BLaER1 treated with 17β-estradiol and CSF1 and Interleukin-3, amounts not matched to agents 10 nM and 100 nM (cell line): ENCODE data around the gene GLIS1.

ENCODE experiments used
- H3K27ac ChIP-seq, 11 experiments: shearing (Covaris generic); formaldehyde crosslinking; 2 replicates each; pipeline ENCODE4 v1.8.1; 2022
- H3K27me3 ChIP-seq, 11 experiments: shearing (Covaris generic); formaldehyde crosslinking; 2 replicates each; pipeline ENCODE4 v1.8.1; 2022
- H3K36me3 ChIP-seq, 11 experiments: shearing (Covaris generic); formaldehyde crosslinking; 2 replicates each; pipeline ENCODE4 v1.8.1; 2022
- H3K4me1 ChIP-seq, 10 experiments: shearing (Covaris generic); formaldehyde crosslinking; 2 replicates each; pipeline ENCODE4 v1.8.1; 2022
- H3K4me2 ChIP-seq, 11 experiments: shearing (Covaris generic); formaldehyde crosslinking; 2 replicates each; pipeline ENCODE4 v1.8.1; 2022
- H3K4me3 ChIP-seq, 10 experiments: shearing (Covaris generic); formaldehyde crosslinking; 2 replicates each; pipeline ENCODE4 v1.8.1; 2022
- H3K9ac ChIP-seq, 11 experiments: shearing (Covaris generic); formaldehyde crosslinking; 2 replicates each; pipeline ENCODE4 v1.8.1; 2022
- H3K9me3 ChIP-seq, 11 experiments: shearing (Covaris generic); formaldehyde crosslinking; replicated peaks in 1 of 11; 2 replicates each; pipeline ENCODE4 v1.8.1; 2022
- H4K20me1 ChIP-seq, 11 experiments: shearing (Covaris generic); formaldehyde crosslinking; 2 replicates each; pipeline ENCODE4 v1.8.1; 2022
- Cebpa-rat ChIP-seq, 11 experiments: shearing (Covaris generic); IDR thresholded peaks; 2 replicates each; pipeline ENCODE4 v1.8.1; 2022

GLIS1 gene

GRCh38 chr1:53606651-53607051, 132.3 kb downstream of the GLIS1 start:
- Histone ChIP-seq H3K36me3 (no peaks in the 10 kb centered on the region), H4K20me1 (no peaks in the 10 kb centered on the region), H3K27me3 (no peaks in the 10 kb centered on the region), H3K9me3 (peaks cover 23 to 25% (median 24%) of the 10 kb centered on the region in 11 experiments), H3K4me1 (no peaks in the 10 kb centered on the region), H3K27ac (no peak overlapping the region), H3K9ac (no peak overlapping the region), H3K4me2 (no peak overlapping the region), H3K4me3 (no peak overlapping the region)
- TF ChIP-seq Cebpa-rat (IDR thresholded peaks at IDR 0.05): no peak

- no peak overlapping the region for H3K9ac ChIP-seq
- H4K20me1 ChIP-seq: no peaks in the 10 kb centered on the region
- no peak overlapping the region for H3K4me3 ChIP-seq
- H3K4me2 ChIP-seq: no peak overlapping the region
- H3K4me1 ChIP-seq: no peaks in the 10 kb centered on the region
- H3K27me3 ChIP-seq: no peaks in the 10 kb centered on the region
- no peak overlapping the region for H3K27ac ChIP-seq
- TF ChIP-seq Cebpa-rat (IDR thresholded peaks at IDR 0.05): no peak
- H3K9me3 ChIP-seq: peaks cover 18 to 21% (median 20%) of the 10 kb centered on the region in 11 experiments
- H3K36me3 ChIP-seq: no peaks in the 10 kb centered on the region
These were observed 132.8 kb downstream of the GLIS1 start for GRCh38 chr1:53606197-53606596.

GRCh38 chr1:53605181-53605580, 133.8 kb downstream of the GLIS1 start:
- Histone ChIP-seq H3K4me1 (no peaks in the 10 kb centered on the region), H3K27me3 (no peaks in the 10 kb centered on the region)

DNA sequence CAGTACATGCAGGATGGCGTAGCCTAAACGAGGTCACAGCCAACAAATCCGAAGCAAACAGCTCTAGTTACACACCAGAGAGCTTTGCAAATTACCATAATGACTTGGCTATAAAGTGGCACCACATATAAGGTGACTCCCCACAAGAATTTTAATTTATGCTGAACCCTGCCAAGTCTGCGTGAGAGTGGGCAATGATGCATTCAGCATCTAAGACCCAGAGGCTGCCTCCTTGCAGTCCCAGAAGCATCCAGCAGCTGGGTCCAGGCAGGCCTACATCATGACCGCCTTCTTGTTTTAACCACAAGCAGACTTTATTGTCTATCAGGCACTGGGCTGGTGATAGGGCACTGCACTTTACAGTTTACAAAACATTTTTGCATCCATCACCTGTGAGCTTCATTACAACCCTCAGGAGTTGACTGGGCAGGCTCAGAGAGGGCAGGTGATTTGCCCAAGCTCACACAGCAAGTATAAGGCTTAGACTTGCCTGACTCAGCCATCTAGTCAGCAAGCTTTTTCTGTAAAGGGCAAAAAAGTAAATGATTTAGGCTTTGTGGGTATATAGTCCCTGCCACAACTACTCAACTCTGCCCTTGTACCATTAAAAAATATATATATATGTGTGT, 134.6 kb downstream of the GLIS1 start:
- H3K36me3 ChIP-seq: no peaks in the 10 kb centered on the region
- no peak overlapping the region for H3K4me3 ChIP-seq
- peaks cover under 1 to 3% (median 2%) of the 10 kb centered on the region in 11 experiments; a peak in 9 of 22 replicates for H3K9me3 ChIP-seq
- no peak overlapping the region for H3K9ac ChIP-seq
- TF ChIP-seq Cebpa-rat (IDR thresholded peaks at IDR 0.05): no peak
- no peaks in the 10 kb centered on the region for H4K20me1 ChIP-seq
- H3K4me1 ChIP-seq: no peaks in the 10 kb centered on the region
- H3K27me3 ChIP-seq: no peaks in the 10 kb centered on the region
- no peak overlapping the region for H3K4me2 ChIP-seq
- H3K27ac ChIP-seq: no peak overlapping the region

More at GRCh38 chr1:53605181-53605580, 133.8 kb downstream of the GLIS1 start:
- Histone ChIP-seq H3K27ac (no peak overlapping the region), H3K4me3 (no peak overlapping the region), H3K4me2 (no peak overlapping the region), H3K9me3 (peaks cover 8 to 11% (median 9%) of the 10 kb centered on the region in 11 experiments), H3K36me3 (no peaks in the 10 kb centered on the region), H4K20me1 (no peaks in the 10 kb centered on the region), H3K9ac (no peak overlapping the region)
- no peak for TF ChIP-seq Cebpa-rat (IDR thresholded peaks at IDR 0.05)

DNA sequence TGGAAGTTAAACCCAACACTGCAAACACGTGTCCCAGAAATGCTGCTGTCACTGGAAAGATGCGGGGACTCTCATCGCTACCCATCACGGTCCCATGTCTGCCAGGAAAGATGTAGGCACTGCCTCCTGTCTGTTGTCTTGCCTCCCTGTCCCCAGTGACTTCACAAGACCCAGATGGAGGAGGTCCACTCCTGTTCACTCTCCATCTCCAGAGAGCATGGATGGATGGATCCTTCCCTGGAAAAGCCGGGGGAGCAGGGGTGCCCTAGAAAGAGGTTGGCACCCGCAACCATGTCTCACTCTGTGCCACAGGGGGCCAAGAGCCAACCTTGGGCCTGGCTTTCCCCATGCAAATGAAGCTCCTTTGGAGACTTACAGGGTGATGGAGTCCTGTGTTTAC, 135.5 kb downstream of the GLIS1 start:
- H3K4me1 ChIP-seq: no peaks in the 10 kb centered on the region
- H3K27me3 ChIP-seq: no peaks in the 10 kb centered on the region
- no peak overlapping the region for H3K27ac ChIP-seq
- H3K4me2 ChIP-seq: no peak overlapping the region
- H3K9ac ChIP-seq: no peak overlapping the region
- no peaks in the 10 kb centered on the region for H3K36me3 ChIP-seq
- H4K20me1 ChIP-seq: no peaks in the 10 kb centered on the region
- no peak overlapping the region for H3K4me3 ChIP-seq
- no peak for TF ChIP-seq Cebpa-rat (IDR thresholded peaks at IDR 0.05)
- no peaks in the 10 kb centered on the region for H3K9me3 ChIP-seq

GRCh38 chr1:53601867-53602775, 136.8 kb downstream of the GLIS1 start:
- Histone ChIP-seq H3K36me3 (no peaks in the 10 kb centered on the region), H3K9me3 (no peaks in the 10 kb centered on the region), H3K4me3 (no peak overlapping the region), H3K27ac (no peak overlapping the region), H3K4me1 (no peaks in the 10 kb centered on the region), H3K27me3 (no peaks in the 10 kb centered on the region), H3K9ac (no peak overlapping the region), H4K20me1 (no peaks in the 10 kb centered on the region), H3K4me2 (no peak overlapping the region)
- TF ChIP-seq Cebpa-rat (IDR thresholded peaks at IDR 0.05): no peak

DNA sequence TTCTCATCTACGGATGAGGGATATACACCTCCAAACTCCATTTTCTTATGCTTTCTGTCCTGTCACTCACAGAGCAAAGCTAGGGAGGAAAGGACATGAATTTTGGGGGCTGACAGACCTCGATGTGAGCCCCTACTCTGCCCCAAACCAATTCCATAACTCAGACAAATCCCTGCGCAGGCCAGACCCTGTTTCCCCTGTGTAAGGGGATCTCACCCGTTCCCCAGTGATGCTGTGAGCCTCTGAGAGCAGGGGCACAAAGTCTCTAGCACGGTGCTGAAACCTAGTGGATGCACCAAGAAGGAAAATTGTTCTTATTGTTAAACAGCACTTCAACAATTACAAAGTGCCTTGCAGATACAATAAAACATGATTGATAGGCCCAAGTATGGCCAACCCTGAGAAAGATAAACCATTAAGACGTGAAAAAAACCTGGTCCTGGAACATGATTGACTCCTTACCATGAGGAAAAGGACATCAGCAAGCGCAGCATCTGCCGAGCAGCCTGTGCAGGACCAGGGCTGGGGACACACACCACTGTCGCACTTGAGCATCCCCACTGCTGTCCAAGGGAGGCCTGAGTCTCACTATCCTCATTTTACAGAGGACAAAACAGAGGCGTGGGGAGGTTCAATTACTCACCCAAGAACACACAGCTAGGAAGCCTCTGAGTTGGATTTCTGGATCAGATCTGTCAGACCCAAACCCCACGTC, 137.8 kb downstream of the GLIS1 start:
- Histone ChIP-seq H3K9ac (no peak overlapping the region), H3K4me1 (no peaks in the 10 kb centered on the region), H3K27ac (no peak overlapping the region), H3K9me3 (no peaks in the 10 kb centered on the region), H4K20me1 (no peaks in the 10 kb centered on the region), H3K4me2 (no peak overlapping the region), H3K27me3 (no peaks in the 10 kb centered on the region), H3K4me3 (no peak overlapping the region), H3K36me3 (no peaks in the 10 kb centered on the region)
- TF ChIP-seq Cebpa-rat (IDR thresholded peaks at IDR 0.05): no peak

DNA sequence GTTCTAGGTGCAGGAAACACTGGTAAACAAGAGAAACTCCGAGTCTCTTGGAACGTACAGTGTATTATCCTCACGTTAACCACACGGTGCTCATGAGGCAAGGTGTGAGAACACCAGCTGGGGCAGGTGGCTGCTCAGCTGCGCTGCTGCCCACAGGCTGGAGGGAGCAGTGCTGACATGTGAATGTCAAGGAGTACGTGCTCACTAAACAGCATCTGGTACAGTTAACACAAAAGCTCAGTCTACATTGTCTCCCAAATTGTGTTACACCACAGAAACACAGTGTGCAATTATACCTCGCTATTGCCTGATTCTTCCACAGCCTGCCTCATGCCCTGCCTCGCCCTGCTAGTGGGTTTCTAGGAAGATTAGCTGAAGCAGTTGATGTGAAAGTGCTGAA, 138.4 kb downstream of the GLIS1 start:
- Histone ChIP-seq H3K27ac (no peak overlapping the region), H3K9ac (no peak overlapping the region), H3K36me3 (no peaks in the 10 kb centered on the region), H3K27me3 (no peaks in the 10 kb centered on the region), H3K4me1 (no peaks in the 10 kb centered on the region), H3K4me3 (no peak overlapping the region), H3K4me2 (no peak overlapping the region), H3K9me3 (no peaks in the 10 kb centered on the region), H4K20me1 (no peaks in the 10 kb centered on the region)
- no peak for TF ChIP-seq Cebpa-rat (IDR thresholded peaks at IDR 0.05)

DNA sequence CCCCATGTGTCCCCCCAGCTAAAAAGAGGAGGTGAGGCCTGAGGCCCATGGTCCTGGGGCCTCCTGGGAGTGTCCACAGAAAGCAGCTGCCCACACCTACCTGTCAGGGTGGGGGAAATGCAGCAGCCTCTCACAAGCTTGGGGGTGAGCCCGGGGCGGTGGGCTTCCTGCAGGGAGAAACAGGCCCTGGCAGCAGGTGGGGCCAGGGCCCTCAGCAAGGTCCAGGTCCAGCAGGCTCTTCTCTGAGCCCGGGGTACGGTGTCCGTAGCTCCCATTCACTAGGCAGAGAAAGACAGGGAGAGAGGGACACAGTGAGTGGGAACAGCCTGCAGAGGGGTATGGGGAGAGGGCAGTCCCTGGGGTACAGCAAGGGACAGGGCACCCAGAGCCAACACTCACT, 139.0 kb downstream of the GLIS1 start:
- no peak overlapping the region for H3K9ac ChIP-seq
- H3K27ac ChIP-seq: no peak overlapping the region

More for the DNA sequence above, 139.0 kb downstream of the GLIS1 start:
- no peaks in the 10 kb centered on the region for H3K4me1 ChIP-seq
- no peaks in the 10 kb centered on the region for H3K36me3 ChIP-seq
- no peak for TF ChIP-seq Cebpa-rat (IDR thresholded peaks at IDR 0.05)
- H3K27me3 ChIP-seq: no peaks in the 10 kb centered on the region
- H3K4me3 ChIP-seq: no peak overlapping the region
- H3K4me2 ChIP-seq: no peak overlapping the region
- no peaks in the 10 kb centered on the region for H3K9me3 ChIP-seq
- no peaks in the 10 kb centered on the region for H4K20me1 ChIP-seq
